Dendritic cell treated with granulocyte-macrophage colony-stimulating factor and Interleukin-4, amounts not matched to agents 40 ng/mL and 50 ng/mL, for 4 days (primary cell): ENCODE measurements around the gene CCN2.

Source experiments
- H3K27ac Mint-ChIP-seq: one replicate; pipeline ENCODE4 v1.8.0; 2022; ENCODE audit warnings: mild to moderate bottlenecking, mixed read lengths
- H3K27me3 Mint-ChIP-seq: one replicate; pipeline ENCODE4 v1.8.0; 2022; ENCODE audit warnings: mild to moderate bottlenecking, mixed read lengths
- H3K36me3 Mint-ChIP-seq: one replicate; pipeline ENCODE4 v1.8.0; 2022; ENCODE audit warnings: low read depth, mixed read lengths
- H3K4me1 Mint-ChIP-seq: one replicate; pipeline ENCODE4 v1.8.0; 2022; ENCODE audit warnings: low read depth, mixed read lengths
- H3K4me3 Mint-ChIP-seq: one replicate; pipeline ENCODE4 v1.8.0; 2022; ENCODE audit warnings: mild to moderate bottlenecking, moderate library complexity, mixed read lengths
- H3K9me3 Mint-ChIP-seq: one replicate; pipeline ENCODE4 v1.8.0; 2022; ENCODE audit warnings: mixed read lengths
- intact Hi-C: fragments of 100-400 bp; cut with micrococcal nuclease; formaldehyde crosslinking; loops from one replicate; pipeline ENCODE4 v1.15.0; 2022

The CCN2 gene

GRCh38 chr6:131955192-131955591 is 4.0 kb upstream of the CCN2 start:
- Mint-ChIP-seq H3K36me3 (no peaks in the 10 kb centered on the region), H3K27me3 (peaks cover 39% of the 10 kb centered on the region), H3K4me1 (peaks cover 4% of the 10 kb centered on the region), H3K9me3 (no peaks in the 10 kb centered on the region), H3K4me3 (no peak overlapping the region), H3K27ac (no peak overlapping the region)
- intact Hi-C loops: no loop called here

DNA sequence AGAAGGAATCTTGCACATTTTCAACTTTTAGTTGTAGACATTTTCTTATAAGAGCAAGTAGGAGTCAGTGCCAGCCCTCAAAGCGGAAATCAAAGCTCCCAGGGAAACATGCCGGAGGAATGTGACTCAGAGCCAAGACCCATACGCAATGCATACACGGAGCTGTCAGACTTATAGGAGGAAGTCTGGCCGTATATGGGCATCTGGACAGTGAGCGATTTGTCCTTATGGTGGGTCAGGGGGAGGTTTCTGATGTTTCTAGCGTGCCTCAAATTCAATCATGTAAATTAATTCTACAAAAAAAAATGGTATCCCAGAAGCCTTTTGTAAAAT is 3.6 kb upstream of the CCN2 start:
- peaks cover 6% of the 10 kb centered on the region for H3K4me1 Mint-ChIP-seq
- peaks cover 44% of the 10 kb centered on the region for H3K27me3 Mint-ChIP-seq
- H3K4me3 Mint-ChIP-seq: no peak overlapping the region
- H3K27ac Mint-ChIP-seq: no peak overlapping the region
- intact Hi-C loops: no loop called here
- no peaks in the 10 kb centered on the region for H3K36me3 Mint-ChIP-seq
- H3K9me3 Mint-ChIP-seq: no peaks in the 10 kb centered on the region

GRCh38 chr6:131954059-131954774 is 3.0 kb upstream of the CCN2 start:
- H3K9me3 Mint-ChIP-seq: no peaks in the 10 kb centered on the region
- H3K36me3 Mint-ChIP-seq: no peaks in the 10 kb centered on the region
- intact Hi-C loops: no loop called here
- peaks cover 49% of the 10 kb centered on the region for H3K27me3 Mint-ChIP-seq
- H3K27ac Mint-ChIP-seq: no peak overlapping the region
- no peak overlapping the region for H3K4me3 Mint-ChIP-seq
- peaks cover 6% of the 10 kb centered on the region for H3K4me1 Mint-ChIP-seq

DNA sequence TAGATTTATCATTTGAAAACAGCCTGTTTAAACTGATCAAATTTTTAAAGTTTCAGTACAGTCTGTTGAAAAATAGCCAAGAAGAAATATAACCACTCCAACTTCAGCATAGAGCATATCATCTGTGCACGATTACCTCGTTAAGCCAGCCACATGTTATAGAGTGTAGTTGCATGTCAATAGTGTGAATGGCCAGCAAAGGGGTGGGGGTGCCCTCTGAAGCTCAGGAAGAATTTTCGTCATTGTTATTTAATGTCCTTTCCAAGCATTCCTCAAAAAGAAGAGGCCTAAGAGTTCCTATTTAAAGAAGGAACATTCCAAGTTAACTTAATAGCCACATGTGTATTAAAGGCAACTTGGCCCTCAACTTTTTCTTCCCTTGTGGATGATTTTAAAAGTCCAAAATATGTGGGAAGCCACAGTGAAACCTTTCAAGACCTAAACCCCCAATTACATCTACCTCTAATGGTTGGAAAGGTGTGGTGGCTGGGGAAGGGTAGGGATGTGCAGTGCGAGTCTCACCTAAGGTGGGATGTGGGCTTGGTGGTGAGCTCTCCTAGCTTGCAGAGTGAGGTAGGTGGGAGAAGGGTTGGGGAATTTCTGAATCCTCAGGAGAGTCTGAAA is 1.8 kb upstream of the CCN2 start:
- Mint-ChIP-seq H3K27ac (no peak overlapping the region), H3K4me1 (peaks cover 6% of the 10 kb centered on the region), H3K36me3 (no peaks in the 10 kb centered on the region), H3K27me3 (peaks cover 57% of the 10 kb centered on the region), H3K4me3 (no peak overlapping the region), H3K9me3 (no peaks in the 10 kb centered on the region)
- intact Hi-C loops: no loop called here

DNA sequence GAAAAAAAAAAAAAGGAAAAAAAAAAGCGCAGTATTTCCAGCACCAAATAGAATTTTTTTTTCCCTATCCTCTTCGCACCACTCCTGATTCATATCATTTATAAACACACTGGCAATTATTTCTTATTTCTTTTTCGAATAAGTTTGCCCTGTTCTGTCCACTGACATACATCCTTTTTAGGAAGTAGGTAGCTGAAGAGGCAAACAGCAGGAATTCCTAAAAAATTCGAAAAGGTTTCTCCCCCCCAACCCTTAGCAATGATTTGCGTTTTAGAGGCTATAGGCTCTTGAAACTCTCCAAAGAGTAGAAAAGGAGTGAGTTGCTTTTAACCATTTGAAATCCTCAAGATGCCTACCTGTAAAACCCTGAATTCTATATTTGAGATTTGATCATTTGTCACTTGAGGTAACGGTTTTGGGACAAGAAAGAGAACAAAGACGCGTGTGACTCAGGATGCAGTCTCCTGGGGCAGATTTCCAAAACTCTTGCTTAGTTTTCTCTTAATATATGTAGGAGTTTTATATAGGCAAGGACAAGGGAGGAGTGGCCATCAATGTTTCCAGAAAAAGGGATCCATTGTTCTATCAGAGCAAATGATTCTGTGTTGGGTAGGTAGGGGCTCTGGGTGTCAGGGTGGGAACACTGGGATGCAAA is 531 bp upstream of the CCN2 start:
- intact Hi-C loops: no loop called here

DNA sequence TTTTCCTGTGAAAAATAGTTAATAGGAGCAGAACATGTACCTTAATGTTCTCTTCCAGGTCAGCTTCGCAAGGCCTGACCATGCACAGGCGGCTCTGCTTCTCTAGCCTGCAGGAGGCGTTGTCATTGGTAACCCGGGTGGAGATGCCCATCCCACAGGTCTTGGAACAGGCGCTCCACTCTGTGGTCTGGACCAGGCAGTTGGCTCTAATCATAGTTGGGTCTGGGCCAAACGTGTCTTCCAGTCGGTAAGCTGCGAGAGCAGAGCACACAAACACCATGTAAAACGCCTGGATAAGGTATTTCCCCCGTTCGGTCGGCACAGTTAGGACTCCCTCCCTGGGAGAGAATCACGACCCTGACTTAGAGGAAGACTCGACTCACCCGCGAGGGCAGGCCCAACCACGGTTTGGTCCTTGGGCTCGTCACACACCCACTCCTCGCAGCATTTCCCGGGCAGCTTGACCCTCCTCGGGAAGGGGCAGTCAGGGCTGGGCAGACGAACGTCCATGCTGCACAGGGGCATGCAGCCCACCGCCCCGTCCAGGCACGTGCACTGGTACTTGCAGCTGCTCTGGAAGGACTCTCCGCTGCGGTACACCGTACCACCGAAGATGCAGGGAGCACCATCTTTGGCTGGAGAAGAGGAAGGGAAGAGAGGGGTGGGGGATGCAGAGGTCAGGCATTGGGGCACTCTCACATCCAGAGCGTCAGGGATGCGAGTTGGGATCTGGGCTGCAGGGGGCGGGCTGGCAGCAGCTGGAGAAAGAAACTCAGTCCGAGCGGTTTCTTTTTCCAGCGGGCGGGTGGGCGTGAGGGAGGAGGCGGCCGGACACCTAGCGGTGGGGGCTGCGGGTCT is 1.0 kb downstream of the CCN2 start:
- no peaks in the 10 kb centered on the region for H3K9me3 Mint-ChIP-seq
- intact Hi-C loops: no loop called here
- no peaks in the 10 kb centered on the region for H3K36me3 Mint-ChIP-seq
- no peak overlapping the region for H3K27ac Mint-ChIP-seq
- H3K4me3 Mint-ChIP-seq: peak overlapping the region; percentile 55
- H3K4me1 Mint-ChIP-seq: peaks cover 6% of the 10 kb centered on the region
- H3K27me3 Mint-ChIP-seq: peaks cover 63% of the 10 kb centered on the region

More for the DNA sequence above, 531 bp upstream of the CCN2 start:
- peaks cover 6% of the 10 kb centered on the region for H3K4me1 Mint-ChIP-seq
- H3K9me3 Mint-ChIP-seq: no peaks in the 10 kb centered on the region
- H3K36me3 Mint-ChIP-seq: no peaks in the 10 kb centered on the region
- H3K4me3 Mint-ChIP-seq: peak overlapping the region; percentile 42
- H3K27me3 Mint-ChIP-seq: peaks cover 61% of the 10 kb centered on the region
- H3K27ac Mint-ChIP-seq: no peak overlapping the region

DNA sequence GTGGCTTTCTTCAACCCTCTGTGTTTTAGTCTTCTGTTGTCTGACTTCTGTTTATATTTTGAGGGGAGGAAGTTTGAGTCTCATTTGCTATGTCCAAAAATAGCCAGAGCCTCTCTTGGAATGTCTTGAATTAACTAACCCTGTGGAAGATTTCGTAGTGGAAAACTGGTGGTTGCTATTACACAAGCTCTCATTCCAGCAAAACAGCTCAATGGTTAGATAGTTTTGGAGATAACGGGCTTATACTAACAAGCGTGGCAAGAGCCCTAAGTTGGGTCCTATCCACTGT is 1.6 kb downstream of the CCN2 start:
- Mint-ChIP-seq H3K27ac (no peak overlapping the region), H3K4me1 (peaks cover 6% of the 10 kb centered on the region), H3K27me3 (peaks cover 62% of the 10 kb centered on the region), H3K4me3 (no peak overlapping the region), H3K9me3 (no peaks in the 10 kb centered on the region), H3K36me3 (no peaks in the 10 kb centered on the region)
- intact Hi-C loops: no loop called here

GRCh38 chr6:131948692-131949619 is 2.2 kb downstream of the CCN2 start:
- intact Hi-C loops: no loop called here
- Mint-ChIP-seq H3K4me3 (no peak overlapping the region), H3K27ac (no peak overlapping the region), H3K27me3 (peaks cover 61% of the 10 kb centered on the region), H3K9me3 (no peaks in the 10 kb centered on the region), H3K4me1 (peaks cover 6% of the 10 kb centered on the region), H3K36me3 (no peaks in the 10 kb centered on the region)

DNA sequence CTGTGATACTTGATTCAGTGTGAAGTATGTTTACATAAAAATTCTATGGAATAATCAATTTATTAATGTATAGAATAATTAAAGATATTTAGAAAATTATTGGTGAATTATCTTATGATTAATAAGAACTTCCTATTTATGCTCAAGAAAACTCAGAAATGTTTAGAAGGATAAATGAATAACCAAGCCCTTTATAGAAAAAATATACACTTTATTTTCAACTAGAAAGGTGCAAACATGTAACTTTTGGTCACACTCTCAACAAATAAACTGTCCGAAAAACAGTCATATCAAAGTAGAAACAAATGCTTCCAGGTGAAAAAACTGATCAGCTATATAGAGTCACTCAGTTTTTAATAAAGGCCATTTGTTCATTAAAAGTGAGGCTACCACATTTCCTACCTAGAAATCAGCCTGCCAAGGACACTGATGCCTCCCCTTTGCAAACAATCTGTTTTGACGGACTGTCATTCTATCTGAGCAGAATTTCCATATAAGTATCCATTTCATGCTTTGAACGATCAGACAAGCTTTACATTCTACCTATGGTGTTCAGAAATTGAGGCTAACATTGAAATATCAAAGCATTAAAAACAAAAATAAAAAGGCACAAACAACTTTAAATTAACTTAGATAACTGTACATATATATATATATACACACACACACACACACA is 3.0 kb downstream of the CCN2 start:
- Mint-ChIP-seq H3K27ac (no peak overlapping the region), H3K27me3 (peaks cover 56% of the 10 kb centered on the region), H3K4me3 (no peak overlapping the region), H3K4me1 (peaks cover 6% of the 10 kb centered on the region), H3K36me3 (no peaks in the 10 kb centered on the region), H3K9me3 (no peaks in the 10 kb centered on the region)
- intact Hi-C loops: no loop called here

GRCh38 chr6:131946992-131947955 is 3.9 kb downstream of the CCN2 start:
- Mint-ChIP-seq H3K4me1 (peaks cover 6% of the 10 kb centered on the region), H3K9me3 (no peaks in the 10 kb centered on the region)

DNA sequence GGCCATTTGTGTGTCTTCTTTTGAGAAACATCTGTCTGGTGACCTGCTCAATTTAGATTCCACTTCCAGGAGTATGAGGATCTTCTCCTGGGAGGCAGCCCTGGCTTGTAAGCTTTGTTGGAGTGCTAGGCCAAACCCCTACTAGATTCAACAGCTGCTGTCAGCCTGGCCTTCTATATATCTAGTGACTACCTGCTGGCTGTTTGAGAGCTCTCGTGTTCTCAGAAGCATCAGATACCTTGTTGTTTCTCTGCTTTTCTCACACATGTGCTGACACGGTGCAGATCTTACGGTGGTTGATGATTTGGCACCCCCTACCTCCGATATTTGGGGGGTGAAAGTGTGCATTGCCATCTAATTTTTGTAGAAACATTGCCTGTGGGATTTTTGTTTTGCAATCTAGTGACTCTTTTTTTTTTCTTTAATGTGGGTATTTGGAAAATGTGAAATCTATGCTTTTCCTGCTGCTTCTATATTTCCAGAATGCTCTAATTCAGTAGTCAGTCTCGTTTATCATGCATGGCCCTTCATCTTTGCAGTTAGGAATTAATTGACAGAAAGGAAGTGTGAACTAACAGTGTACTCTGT is 4.7 kb downstream of the CCN2 start:
- Mint-ChIP-seq H3K27me3 (peaks cover 40% of the 10 kb centered on the region), H3K36me3 (no peaks in the 10 kb centered on the region), H3K27ac (no peak overlapping the region), H3K4me3 (no peak overlapping the region), H3K4me1 (peaks cover 6% of the 10 kb centered on the region), H3K9me3 (no peaks in the 10 kb centered on the region)
- intact Hi-C loops: no loop called here

More at GRCh38 chr6:131946992-131947955, 3.9 kb downstream of the CCN2 start:
- no peak overlapping the region for H3K4me3 Mint-ChIP-seq
- no peak overlapping the region for H3K27ac Mint-ChIP-seq
- intact Hi-C loops: no loop called here
- H3K36me3 Mint-ChIP-seq: no peaks in the 10 kb centered on the region
- H3K27me3 Mint-ChIP-seq: peaks cover 48% of the 10 kb centered on the region

DNA sequence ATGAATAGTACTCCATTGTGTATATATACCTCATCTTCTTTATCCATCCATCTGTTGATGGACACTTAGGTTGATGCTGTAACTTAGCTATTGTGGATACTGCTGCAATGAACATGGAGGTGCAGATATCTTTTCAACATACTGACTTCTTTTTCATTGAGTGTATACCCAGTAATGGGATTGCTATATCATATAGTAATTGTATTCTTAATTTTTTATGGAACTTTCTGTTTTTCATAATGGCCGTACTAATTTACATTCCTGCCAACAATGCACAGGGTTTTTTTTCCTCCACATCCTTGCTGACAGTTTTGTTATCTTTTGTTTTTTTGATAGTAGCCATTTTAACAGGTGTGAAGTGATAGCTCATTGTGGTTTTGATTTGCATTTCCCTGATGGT is 5.2 kb downstream of the CCN2 start:
- intact Hi-C loops: no loop called here
- Mint-ChIP-seq H3K4me3 (no peak overlapping the region), H3K9me3 (no peaks in the 10 kb centered on the region), H3K36me3 (no peaks in the 10 kb centered on the region), H3K4me1 (peaks cover 6% of the 10 kb centered on the region), H3K27ac (no peak overlapping the region), H3K27me3 (peaks cover 35% of the 10 kb centered on the region)
